GM19240 (cell line): ENCODE results near the gene CNKSR2.

Experiments
- DNase-seq: peaks from one replicate; pipeline ENCODE4 v3.0.0; 2011; ENCODE audit warnings: low spot score; ENCODE audit not compliant: insufficient read length

CNKSR2 gene

GRCh38 chrX:21374163-21374993 is at the start of gene CNKSR2:
TSS of gene CNKSR2 (plus strand) at chrX:21374418. CDS start at chrX:21374898, 480 bp downstream.
- no peak for DNase-seq

- DNase-seq = no peak
Observed at GRCh38 chrX:21354725-21355124, 19.5 kb upstream of the CNKSR2 start.

DNA sequence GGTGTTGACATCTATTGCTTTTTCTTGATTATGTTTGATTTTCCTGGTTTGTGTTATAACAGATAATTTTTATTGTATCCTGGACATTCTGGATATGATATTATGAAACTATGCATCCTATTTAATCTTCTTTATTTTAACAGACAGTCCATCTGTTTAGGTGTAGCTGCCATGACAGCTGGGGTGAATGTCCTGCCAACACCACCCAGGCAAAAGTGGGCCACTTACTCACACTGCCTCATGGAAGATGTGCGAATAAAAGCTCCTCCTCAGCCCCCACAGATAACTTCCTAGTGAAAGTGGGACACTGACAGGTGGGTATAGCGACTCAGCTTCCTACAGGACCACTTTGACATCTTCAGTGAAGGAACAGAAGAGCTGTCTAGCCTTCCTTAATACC is 18.4 kb upstream of the CNKSR2 start:
- DNase-seq = no peak

- no peak for DNase-seq
Observed at GRCh38 chrX:21369613-21370012, 4.6 kb upstream of the CNKSR2 start.

DNA sequence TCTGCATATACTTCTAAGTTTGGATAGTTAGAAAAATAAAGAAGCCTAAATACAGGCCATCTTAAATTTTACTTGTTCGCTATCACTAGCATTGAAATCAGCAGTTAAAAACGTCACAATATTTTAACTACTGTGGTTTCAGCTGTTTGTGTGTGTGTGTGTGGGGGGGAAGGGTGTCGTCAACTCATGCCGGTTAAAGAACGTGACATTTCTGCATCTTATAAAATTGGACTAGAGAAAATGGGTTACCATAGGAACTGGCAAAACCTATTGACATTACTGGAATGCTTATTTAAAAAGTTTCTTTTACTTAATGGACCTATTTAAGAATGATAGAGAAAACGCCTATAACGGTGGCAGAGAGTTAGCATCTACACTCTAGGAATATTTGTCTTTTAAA is 1.2 kb upstream of the CNKSR2 start:
- DNase-seq = no peak

GRCh38 chrX:21373637-21374162 is 518 bp upstream of the CNKSR2 start:
- no peak for DNase-seq

- no peak for DNase-seq
Observed at GRCh38 chrX:21374994-21375707, 933 bp downstream of the CNKSR2 start.

GRCh38 chrX:21375708-21376009 is 1.4 kb downstream of the CNKSR2 start:
- DNase-seq = no peak

- DNase-seq = no peak
Observed at GRCh38 chrX:21376636-21377035, 2.4 kb downstream of the CNKSR2 start.

- no peak for DNase-seq
Observed at GRCh38 chrX:21379991-21380390, 5.8 kb downstream of the CNKSR2 start.

GRCh38 chrX:21382715-21383114 is 8.5 kb downstream of the CNKSR2 start:
- no peak for DNase-seq

GRCh38 chrX:21383546-21383945 is 9.3 kb downstream of the CNKSR2 start:
- no peak for DNase-seq

- DNase-seq = no peak
Observed at GRCh38 chrX:21384178-21384577, 10.0 kb downstream of the CNKSR2 start.

GRCh38 chrX:21394792-21395191 is 20.6 kb downstream of the CNKSR2 start:
- DNase-seq = no peak

DNA sequence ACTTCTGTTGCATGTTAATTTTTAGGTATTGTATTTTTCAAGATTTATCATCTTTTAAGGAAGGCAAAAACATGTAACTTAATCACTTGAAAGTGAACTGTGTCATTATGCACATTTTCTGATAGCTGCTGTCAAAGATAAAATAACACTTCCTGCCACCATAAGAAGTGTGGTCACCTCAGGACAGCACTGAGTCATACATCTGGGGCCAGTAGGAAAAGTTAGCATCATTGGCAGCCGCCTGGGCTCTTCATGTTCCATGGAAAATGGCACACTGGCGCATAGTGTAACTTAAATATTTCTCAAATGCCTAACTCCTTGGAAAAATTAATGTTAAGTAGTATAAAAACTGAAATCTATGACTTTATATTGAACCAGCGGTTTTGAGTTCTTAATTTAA is 24.2 kb downstream of the CNKSR2 start:
- no peak for DNase-seq

- no peak for DNase-seq
Observed at GRCh38 chrX:21400408-21401121, 26.3 kb downstream of the CNKSR2 start.

GRCh38 chrX:21408307-21408706 is 34.1 kb downstream of the CNKSR2 start:
- no peak for DNase-seq

- DNase-seq = no peak
Observed at GRCh38 chrX:21408788-21409187, 34.6 kb downstream of the CNKSR2 start.

DNA sequence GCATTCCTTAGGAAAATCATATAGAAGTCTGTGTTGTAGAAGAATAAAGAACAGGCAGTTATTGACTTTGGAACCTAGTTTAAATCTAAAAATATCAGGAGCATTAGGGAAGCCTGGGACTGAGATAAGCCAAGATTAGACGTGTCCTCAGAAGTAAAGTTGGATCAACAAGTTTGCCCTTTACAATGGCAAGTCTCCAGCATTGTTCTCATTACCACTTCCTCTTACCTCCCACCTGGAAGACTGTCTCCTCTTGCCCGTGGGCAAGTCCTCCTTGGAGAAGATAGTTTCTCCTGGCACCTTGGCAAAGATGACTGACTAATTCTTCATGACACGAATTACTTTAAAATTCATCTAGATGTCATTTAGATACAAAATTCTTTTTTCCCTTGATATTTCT is 37.8 kb downstream of the CNKSR2 start:
- DNase-seq = no peak

GRCh38 chrX:21412883-21413282 is 38.7 kb downstream of the CNKSR2 start:
- DNase-seq = no peak

DNA sequence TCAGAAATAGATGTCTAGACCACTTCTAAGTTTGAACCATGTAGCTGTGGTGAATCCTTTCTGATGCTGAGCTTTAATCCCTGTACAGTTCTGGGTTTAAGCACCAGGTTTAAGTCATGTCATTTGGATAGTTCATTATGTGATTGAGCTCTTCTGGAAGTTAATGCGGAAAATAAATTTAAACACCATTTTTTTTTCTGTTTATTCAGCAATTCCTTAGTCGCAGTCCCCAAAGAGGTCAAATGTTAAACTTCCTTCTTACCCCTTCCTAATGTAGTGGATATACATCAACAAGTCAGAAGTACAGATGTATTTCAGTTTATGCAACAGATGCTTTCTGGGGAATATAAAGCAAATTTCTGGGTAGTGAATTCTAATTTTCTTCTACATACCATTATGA is 52.9 kb downstream of the CNKSR2 start:
- no peak for DNase-seq

- no peak for DNase-seq
Observed at GRCh38 chrX:21437036-21437435, 62.8 kb downstream of the CNKSR2 start.
